Spinal cord (tissue), 10 donors: ENCODE results near the gene MAML2. TPM values are rescaled to one million over a fixed set of nuclear protein-coding genes. Genes with fewer than 3 reads are reported as not detected.

Experiments
- DNase-seq, 6 donors: peaks; one replicate each; pipeline versions ENCODE4 v3.0.0 to v3.0.0-alpha.2; 2013 to 2015; ENCODE audit warnings: low spot score in 6 of 6, low read depth in 4 of 6
- H3K27ac ChIP-seq: one replicate; pipeline ENCODE4 v1.5.1; 2013; ENCODE audit warnings: low read depth, low read length, control low read depth
- H3K27me3 ChIP-seq: one replicate; pipeline ENCODE4 v1.6.1; 2013; ENCODE audit warnings: low read length; ENCODE audit not compliant: control insufficient read depth, insufficient read depth
- H3K36me3 ChIP-seq: one replicate; pipeline ENCODE4 v1.6.1; 2013; ENCODE audit warnings: low read length; ENCODE audit not compliant: control insufficient read depth, insufficient read depth
- H3K4me1 ChIP-seq: one replicate; pipeline ENCODE4 v1.6.1; 2013; ENCODE audit warnings: low read length; ENCODE audit not compliant: control insufficient read depth, insufficient read depth
- H3K4me3 ChIP-seq: one replicate; pipeline ENCODE4 v1.5.1; 2013; ENCODE audit warnings: low read depth, low read length, control low read depth
- H3K9me3 ChIP-seq: one replicate; pipeline ENCODE4 v1.6.1; 2013; ENCODE audit warnings: low read length; ENCODE audit not compliant: control insufficient read depth, insufficient read depth
- WGBS: methylation state at CpG from one replicate; pipeline ENCODE4 v1.1.5; 2013; ENCODE audit warnings: missing lambda C conversion rate; ENCODE audit not compliant: insufficient coverage; 5-methylcytosine and 5-hydroxymethylcytosine counted together
- polyA plus RNA-seq, 2 donors: library from polyadenylated mRNA; unstranded; fragments of 120-200 nt; gene quantifications; one replicate each; pipeline ENCODE4 v1.2.1, GENCODE V29; 2013; ENCODE audit not compliant: insufficient read length in 2 of 2
- total RNA-seq, 2 donors: library from RNA; depleted of rRNA in 1 of 2; stranded (reverse); fragments of 120-200 nt in 1 of 2; fragments of >200 nt in 1 of 2; gene quantifications; one replicate each; pipeline versions ENCODE4 v1.2.3 to v1.2.4, GENCODE V29; 2013 to 2014
- donor health status: healthy.

Gene MAML2
- total and polyA plus RNA-seq, 4 donors, result 16.7 to 25.5 (median 18.7) TPM

- Histone ChIP-seq H3K4me1 (peaks cover 7% of the 10 kb centered on the region), H3K4me3 (no peak overlapping the region), H3K9me3 (no peaks in the 10 kb centered on the region), H3K36me3 (no peaks in the 10 kb centered on the region), H3K27me3 (no peaks in the 10 kb centered on the region), H3K27ac (peak overlapping the region; percentile 42)
- no CpG with 5 or more reads among the region's 2 CpGs for WGBS
- DNase-seq, result no peak
Observed at GRCh38 chr11:96102664-96103078, 240.3 kb downstream of the MAML2 start.

GRCh38 chr11:96101146-96101545 is 241.8 kb downstream of the MAML2 start:
- Histone ChIP-seq H3K36me3 (no peaks in the 10 kb centered on the region), H3K27ac (no peak overlapping the region), H3K4me1 (peaks cover 4% of the 10 kb centered on the region), H3K9me3 (no peaks in the 10 kb centered on the region), H3K27me3 (no peaks in the 10 kb centered on the region), H3K4me3 (no peak overlapping the region)
- DNase-seq, result no peak
- no CpG with 5 or more reads among the region's 4 CpGs for WGBS

GRCh38 chr11:96098511-96099241 is 244.3 kb downstream of the MAML2 start:
- Histone ChIP-seq H3K36me3 (no peaks in the 10 kb centered on the region), H3K27ac (peak overlapping the region; percentile 53), H3K9me3 (no peaks in the 10 kb centered on the region), H3K4me3 (no peak overlapping the region), H3K27me3 (no peaks in the 10 kb centered on the region), H3K4me1 (peaks cover 4% of the 10 kb centered on the region)
- WGBS, result 52% methylated on average over 5 of the region's 7 CpGs
- no peak for DNase-seq

GRCh38 chr11:96097844-96098421 is 245.1 kb downstream of the MAML2 start:
- H3K9me3 ChIP-seq, result no peaks in the 10 kb centered on the region
- H3K36me3 ChIP-seq, result no peaks in the 10 kb centered on the region
- 67% methylated on average over 3 of the region's 4 CpGs for WGBS
- peaks cover 4% of the 10 kb centered on the region for H3K4me1 ChIP-seq
- H3K27ac ChIP-seq, result peak overlapping the region; percentile 53
- H3K4me3 ChIP-seq, result no peak overlapping the region
- no peaks in the 10 kb centered on the region for H3K27me3 ChIP-seq
- DNase-seq, result no peak

- Histone ChIP-seq H3K27ac (no peak overlapping the region), H3K27me3 (no peaks in the 10 kb centered on the region), H3K36me3 (peaks cover 11% of the 10 kb centered on the region), H3K4me1 (peaks cover 11% of the 10 kb centered on the region), H3K9me3 (no peaks in the 10 kb centered on the region), H3K4me3 (no peak overlapping the region)
- WGBS, result no CpG with 5 or more reads among the region's 4 CpGs
- DNase-seq, result no peak
Observed at GRCh38 chr11:96096360-96096759, 246.6 kb downstream of the MAML2 start.

- no peak overlapping the region for H3K4me3 ChIP-seq
- H3K36me3 ChIP-seq, result peaks cover 11% of the 10 kb centered on the region
- 33% methylated on average over 1 of the region's 2 CpGs for WGBS
- DNase-seq, result no peak
- no peaks in the 10 kb centered on the region for H3K27me3 ChIP-seq
- no peaks in the 10 kb centered on the region for H3K9me3 ChIP-seq
- no peak overlapping the region for H3K27ac ChIP-seq
- H3K4me1 ChIP-seq, result peaks cover 11% of the 10 kb centered on the region
Observed at GRCh38 chr11:96095884-96096303, 247.1 kb downstream of the MAML2 start.

- Histone ChIP-seq H3K27ac (no peak overlapping the region), H3K27me3 (no peaks in the 10 kb centered on the region), H3K9me3 (no peaks in the 10 kb centered on the region), H3K36me3 (peaks cover 11% of the 10 kb centered on the region), H3K4me3 (no peak overlapping the region), H3K4me1 (peaks cover 11% of the 10 kb centered on the region)
- no peak for DNase-seq
- 81% methylated on average over 2 of the region's 2 CpGs for whole genome bisulfite sequencing
Observed at GRCh38 chr11:96094156-96094555, 248.8 kb downstream of the MAML2 start.

GRCh38 chr11:96092511-96092910 is 250.5 kb downstream of the MAML2 start:
- H3K9me3 ChIP-seq, result no peaks in the 10 kb centered on the region
- 91% methylated on average over 8 of the region's 8 CpGs for WGBS
- no peak overlapping the region for H3K4me3 ChIP-seq
- H3K27ac ChIP-seq, result no peak overlapping the region
- H3K4me1 ChIP-seq, result peaks cover 7% of the 10 kb centered on the region
- H3K36me3 ChIP-seq, result peaks cover 11% of the 10 kb centered on the region
- DNase-seq, result no peak
- H3K27me3 ChIP-seq, result no peaks in the 10 kb centered on the region

GRCh38 chr11:96091476-96091875 is 251.5 kb downstream of the MAML2 start:
- H3K27ac ChIP-seq, result no peak overlapping the region
- peaks cover 7% of the 10 kb centered on the region for H3K4me1 ChIP-seq
- no peak for DNase-seq
- H3K4me3 ChIP-seq, result no peak overlapping the region
- peaks cover 11% of the 10 kb centered on the region for H3K36me3 ChIP-seq
- WGBS, result no CpG with 5 or more reads among the region's 1 CpG
- no peaks in the 10 kb centered on the region for H3K27me3 ChIP-seq
- no peaks in the 10 kb centered on the region for H3K9me3 ChIP-seq

GRCh38 chr11:96090711-96091110 is 252.3 kb downstream of the MAML2 start:
- H3K4me1 ChIP-seq, result peaks cover 7% of the 10 kb centered on the region
- no peaks in the 10 kb centered on the region for H3K9me3 ChIP-seq
- 62% methylated on average over 2 of the region's 5 CpGs for WGBS
- no peak overlapping the region for H3K4me3 ChIP-seq
- no peak for DNase-seq
- no peak overlapping the region for H3K27ac ChIP-seq
- peaks cover 11% of the 10 kb centered on the region for H3K36me3 ChIP-seq
- no peaks in the 10 kb centered on the region for H3K27me3 ChIP-seq
